HepG2 (cell line): ENCODE data around the gene IGDCC3. TPM values are rescaled to one million over a fixed set of nuclear protein-coding genes. Genes with fewer than 3 reads are reported as not detected.

Source experiments
- ETV5 ChIP-seq: IDR thresholded peaks from 2 replicates; pipeline ENCODE4 v1.6.1; 2018; ENCODE audit warnings: missing biosample characterization, missing genetic modification reagents, inconsistent platforms, borderline replicate concordance
- GATA4 ChIP-seq: sonication (generic); IDR thresholded peaks from 2 replicates; pipeline ENCODE4 v1.6.1; 2016; ENCODE audit warnings: antibody characterized with exemption, low read depth, borderline replicate concordance
- GZF1 ChIP-seq: sonication (generic); formaldehyde crosslinking; IDR thresholded peaks from 2 replicates; pipeline ENCODE4 v1.5.1; 2020; ENCODE audit warnings: mild to moderate bottlenecking, missing genetic modification reagents
- HCFC1 ChIP-seq: fragments of 150-350 bp; IDR thresholded peaks from 2 replicates; pipeline ENCODE4 v1.6.1; 2014; ENCODE audit warnings: low read depth, low read length
- NAIF1 ChIP-seq: sonication (generic); formaldehyde crosslinking; IDR thresholded peaks from 2 replicates; pipeline ENCODE4 v1.5.0; 2020; ENCODE audit warnings: mild to moderate bottlenecking, missing genetic modification reagents, borderline replicate concordance
- NR2F1 ChIP-seq, 2 experiments: fragments of 450-650 bp in 1 of 2; formaldehyde crosslinking in 1 of 2; IDR thresholded peaks; 2 replicates each; pipeline versions ENCODE4 v1.5.0 to v1.6.1; 2016 to 2020; ENCODE audit warnings: mild to moderate bottlenecking in 1 of 2, missing compliant biosample characterization in 1 of 2, missing genetic modification reagents in 1 of 2, moderate library complexity in 1 of 2
- RBM22 ChIP-seq: fragments of 200-400 bp; formaldehyde crosslinking; optimal IDR thresholded peaks from 2 replicates; pipeline ENCODE3; 2017; ENCODE audit warnings: mild to moderate bottlenecking, low read length, moderate library complexity
- SAP130 ChIP-seq: IDR thresholded peaks from 2 replicates; pipeline ENCODE4 v1.6.1; 2016; ENCODE audit warnings: low read depth
- SIX1 ChIP-seq: sonication (generic); formaldehyde crosslinking; IDR thresholded peaks from 2 replicates; pipeline ENCODE4 v1.4.0; 2020; ENCODE audit warnings: missing genetic modification reagents, borderline replicate concordance
- SNAI1 ChIP-seq: sonication (generic); formaldehyde crosslinking; IDR thresholded peaks from 2 replicates; pipeline ENCODE4 v1.5.0; 2020; ENCODE audit warnings: mild to moderate bottlenecking, missing genetic modification reagents, borderline replicate concordance
- SP140L ChIP-seq: sonication (generic); formaldehyde crosslinking; IDR thresholded peaks from 2 replicates; pipeline ENCODE4 v1.4.0; 2020; ENCODE audit warnings: missing genetic modification reagents, borderline replicate concordance
- TMF1 ChIP-seq: sonication (generic); formaldehyde crosslinking; IDR thresholded peaks from 2 replicates; pipeline ENCODE4 v1.8.1; 2022; ENCODE audit warnings: low read depth, missing genetic modification reagents
- XBP1 ChIP-seq: sonication (generic); formaldehyde crosslinking; IDR thresholded peaks from 2 replicates; pipeline ENCODE4 v1.5.0; 2020; ENCODE audit warnings: missing genetic modification reagents
- ZBTB20 ChIP-seq: sonication (generic); formaldehyde crosslinking; IDR thresholded peaks from 2 replicates; pipeline ENCODE4 v1.8.1; 2023; ENCODE audit warnings: missing genetic modification reagents, low read depth, mild to moderate bottlenecking, borderline replicate concordance
- ZNF124 ChIP-seq: sonication (generic); formaldehyde crosslinking; IDR thresholded peaks from 2 replicates; pipeline ENCODE4 v1.4.0; 2020; ENCODE audit warnings: missing genetic modification reagents
- ZNF224 ChIP-seq: sonication (generic); formaldehyde crosslinking; IDR thresholded peaks from 2 replicates; pipeline ENCODE4 v1.5.0; 2020; ENCODE audit warnings: mild to moderate bottlenecking, missing genetic modification reagents
- ZNF292 ChIP-seq: sonication (generic); formaldehyde crosslinking; IDR thresholded peaks from 2 replicates; pipeline ENCODE4 v1.8.1; 2022; ENCODE audit warnings: mild to moderate bottlenecking, low read depth, missing genetic modification reagents, borderline replicate concordance
- ZNF430 ChIP-seq: sonication (generic); formaldehyde crosslinking; IDR thresholded peaks from 2 replicates; pipeline ENCODE4 v1.9.0; 2021; ENCODE audit warnings: mild to moderate bottlenecking, missing genetic modification reagents
- polyA plus RNA-seq, 8 experiments: library from polyadenylated mRNA; depleted of rRNA in 3 of 8; stranded (reverse) in 7 of 8; unstranded in 1 of 8; fragments of >200 nt; fragmentation: Illumina TruSeq in 4 of 8; extraction: Trizol in 4 of 8; gene quantifications; 2 replicates each; pipeline versions ENCODE4 v1.2.1 to v1.2.3, GENCODE V29; 2011 to 2016; ENCODE audit warnings: low read depth in 4 of 8, missing spikeins in 1 of 8, mixed read lengths in 1 of 8; ENCODE audit not compliant: insufficient read depth in 1 of 8
- total RNA-seq, 5 experiments: library from RNA; depleted of rRNA; stranded (reverse); fragments of >200 nt; fragmentation: Illumina TruSeq; extraction: Trizol; gene quantifications; 2 replicates each; pipeline ENCODE4 v1.2.3, GENCODE V29; 2016; ENCODE audit warnings: low read depth in 1 of 5
- TF ChIP-seq, protein P1 (sequence below): sonication (generic); formaldehyde crosslinking; IDR thresholded peaks from 2 replicates; pipeline ENCODE4 v1.5.0; 2020; ENCODE audit warnings: missing genetic modification reagents
- TF ChIP-seq, protein P2 (sequence below), 2 experiments: sonication (generic) in 1 of 2; formaldehyde crosslinking in 1 of 2; IDR thresholded peaks; 2 replicates each; pipeline versions ENCODE4 v1.6.1 to v1.9.0; 2014 to 2022; ENCODE audit warnings: antibody characterized with exemption in 1 of 2, borderline replicate concordance in 1 of 2, inconsistent platforms in 1 of 2, low read depth in 1 of 2, missing genetic modification reagents in 1 of 2
- TF ChIP-seq, protein P3 (sequence below): fragments of 450-650 bp; IDR thresholded peaks from 2 replicates; pipeline ENCODE4 v1.6.1; 2017

IGDCC3 gene
- total and polyA plus RNA-seq, 2 of the 13 experiments (the other 11 are each of a cell fraction or from before 2014, with no cell fraction given), result 30.1 to 51.8 TPM

- TF ChIP-seq, protein P1, sequence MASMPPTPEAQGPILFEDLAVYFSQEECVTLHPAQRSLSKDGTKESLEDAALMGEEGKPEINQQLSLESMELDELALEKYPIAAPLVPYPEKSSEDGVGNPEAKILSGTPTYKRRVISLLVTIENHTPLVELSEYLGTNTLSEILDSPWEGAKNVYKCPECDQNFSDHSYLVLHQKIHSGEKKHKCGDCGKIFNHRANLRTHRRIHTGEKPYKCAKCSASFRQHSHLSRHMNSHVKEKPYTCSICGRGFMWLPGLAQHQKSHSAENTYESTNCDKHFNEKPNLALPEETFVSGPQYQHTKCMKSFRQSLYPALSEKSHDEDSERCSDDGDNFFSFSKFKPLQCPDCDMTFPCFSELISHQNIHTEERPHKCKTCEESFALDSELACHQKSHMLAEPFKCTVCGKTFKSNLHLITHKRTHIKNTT (CRISPR knock-in tag), result no peak
- TF ChIP-seq SIX1 (CRISPR knock-in tag) (peak; percentile 73; the same call in 1 of the 2 replicates), ZBTB20 (no peak), TMF1 (CRISPR knock-in tag) (no peak), NR2F1 (CRISPR knock-in tag; IDR thresholded peaks at IDR 0.05) (peak in 1 of 2 experiments; percentile 50; a peak in 1 of 4 replicates), ZNF224 (no peak), GATA4 (peak; percentile 99), SNAI1 (CRISPR knock-in tag) (peak; percentile 79), ZNF124 (CRISPR knock-in tag) (peak; percentile 88), SP140L (CRISPR knock-in tag) (peak; percentile 98), NAIF1 (CRISPR knock-in tag) (peak; percentile 70), HCFC1 (no peak; the same call in 1 of the 2 replicates), XBP1 (CRISPR knock-in tag) (no peak), SAP130 (CRISPR knock-in tag) (peak; percentile 65), GZF1 (CRISPR knock-in tag) (no peak), RBM22 (no peak), ETV5 (peak; percentile 56; the same call in 1 of the 2 replicates), ZNF292 (no peak), ZNF430 (CRISPR knock-in tag) (peak; percentile 54; the same call in 1 of the 2 replicates)
- TF ChIP-seq, protein P2, sequence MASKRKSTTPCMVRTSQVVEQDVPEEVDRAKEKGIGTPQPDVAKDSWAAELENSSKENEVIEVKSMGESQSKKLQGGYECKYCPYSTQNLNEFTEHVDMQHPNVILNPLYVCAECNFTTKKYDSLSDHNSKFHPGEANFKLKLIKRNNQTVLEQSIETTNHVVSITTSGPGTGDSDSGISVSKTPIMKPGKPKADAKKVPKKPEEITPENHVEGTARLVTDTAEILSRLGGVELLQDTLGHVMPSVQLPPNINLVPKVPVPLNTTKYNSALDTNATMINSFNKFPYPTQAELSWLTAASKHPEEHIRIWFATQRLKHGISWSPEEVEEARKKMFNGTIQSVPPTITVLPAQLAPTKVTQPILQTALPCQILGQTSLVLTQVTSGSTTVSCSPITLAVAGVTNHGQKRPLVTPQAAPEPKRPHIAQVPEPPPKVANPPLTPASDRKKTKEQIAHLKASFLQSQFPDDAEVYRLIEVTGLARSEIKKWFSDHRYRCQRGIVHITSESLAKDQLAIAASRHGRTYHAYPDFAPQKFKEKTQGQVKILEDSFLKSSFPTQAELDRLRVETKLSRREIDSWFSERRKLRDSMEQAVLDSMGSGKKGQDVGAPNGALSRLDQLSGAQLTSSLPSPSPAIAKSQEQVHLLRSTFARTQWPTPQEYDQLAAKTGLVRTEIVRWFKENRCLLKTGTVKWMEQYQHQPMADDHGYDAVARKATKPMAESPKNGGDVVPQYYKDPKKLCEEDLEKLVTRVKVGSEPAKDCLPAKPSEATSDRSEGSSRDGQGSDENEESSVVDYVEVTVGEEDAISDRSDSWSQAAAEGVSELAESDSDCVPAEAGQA (IDR thresholded peaks at IDR 0.05; ENCODE audit: low read depth), result no peak
- TF ChIP-seq, protein P2 (CRISPR knock-in tag; IDR thresholded peaks at IDR 0.05; ENCODE audit: borderline replicate concordance), result no peak; the same call in 1 of the 2 replicates
- TF ChIP-seq, protein P3, sequence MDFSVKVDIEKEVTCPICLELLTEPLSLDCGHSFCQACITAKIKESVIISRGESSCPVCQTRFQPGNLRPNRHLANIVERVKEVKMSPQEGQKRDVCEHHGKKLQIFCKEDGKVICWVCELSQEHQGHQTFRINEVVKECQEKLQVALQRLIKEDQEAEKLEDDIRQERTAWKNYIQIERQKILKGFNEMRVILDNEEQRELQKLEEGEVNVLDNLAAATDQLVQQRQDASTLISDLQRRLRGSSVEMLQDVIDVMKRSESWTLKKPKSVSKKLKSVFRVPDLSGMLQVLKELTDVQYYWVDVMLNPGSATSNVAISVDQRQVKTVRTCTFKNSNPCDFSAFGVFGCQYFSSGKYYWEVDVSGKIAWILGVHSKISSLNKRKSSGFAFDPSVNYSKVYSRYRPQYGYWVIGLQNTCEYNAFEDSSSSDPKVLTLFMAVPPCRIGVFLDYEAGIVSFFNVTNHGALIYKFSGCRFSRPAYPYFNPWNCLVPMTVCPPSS, result no peak
These were observed 73.2 kb downstream of the IGDCC3 start, which contains the start of gene RNU5B-1 (continued) for GRCh38 chr15:65304381-65305149.
